Measurements from ENCODE around the gene OR6S1. TPM values are rescaled to one million over a fixed set of nuclear protein-coding genes. Genes with fewer than 3 reads are reported as not detected.
A peak's percentile ranks its signal among the peaks of the same experiment; 100 is the strongest.

The OR6S1 gene
- total and polyA plus RNA-seq, 4 donors = not detected

DNA sequence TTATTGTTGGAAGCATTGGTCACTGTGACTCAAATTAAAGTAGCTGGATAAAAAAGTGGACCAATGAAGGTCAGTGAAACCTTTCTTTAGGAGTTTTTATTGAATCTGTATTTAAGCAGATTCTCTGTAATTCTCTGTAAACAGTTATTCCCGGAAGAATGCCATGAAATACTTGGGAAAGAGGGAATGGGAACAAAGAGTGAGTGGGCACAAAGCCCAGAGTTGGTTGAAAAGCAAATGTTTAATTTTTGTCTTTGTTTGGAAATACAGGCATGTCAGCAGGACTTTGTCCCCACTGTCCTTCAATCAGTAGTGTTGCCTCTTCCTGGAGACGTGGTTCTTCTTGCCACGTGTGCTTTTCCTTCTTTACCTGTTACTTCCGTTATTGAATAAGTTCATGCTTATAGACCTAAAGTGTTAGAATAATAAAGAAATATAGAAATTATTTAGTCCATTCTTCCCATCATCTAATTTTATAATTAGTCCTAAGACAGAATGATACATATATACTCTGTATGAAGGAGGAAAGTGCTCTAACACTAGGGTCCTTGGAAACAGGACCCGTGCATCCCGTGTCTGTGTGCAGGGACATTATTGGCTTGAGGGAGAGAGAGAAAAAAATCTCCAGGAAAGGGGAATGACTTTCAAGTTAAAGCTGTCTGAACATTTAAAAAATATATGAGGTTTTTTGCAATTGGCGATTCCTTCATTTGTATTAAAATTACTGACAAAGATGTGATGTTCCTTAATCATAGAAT lies 45.1 kb upstream of the OR6S1 start:
- DNase-seq (ENCODE audit: low spot score) = no peak
- 29% methylated on average over 7 of the region's 7 CpGs for WGBS
- no peaks in the 10 kb centered on the region for H3K9me3 ChIP-seq (ENCODE audit: control insufficient read depth in 4 of 4, low read length in 3 of 4)
- H3K4me1 ChIP-seq (ENCODE audit: control insufficient read depth in 4 of 4, insufficient read depth in 4 of 4, low read length in 3 of 4) = peaks cover 0 to 44% (median 30%) of the 10 kb centered on the region in 4 donors
- peak overlapping the region in 1 of 2 donors; percentile 85 for H3K9ac ChIP-seq (ENCODE audit: low read depth in 1 of 2, low read length in 2 of 2)
- TF ChIP-seq HNF4A (conservative IDR thresholded peaks at IDR 0.05) (peak; percentile 92 to 95), REST (IDR thresholded peaks at IDR 0.05) (peak; percentile 85), HNF4G (IDR thresholded peaks at IDR 0.05) (peak; percentile 84), RXRA (IDR thresholded peaks at IDR 0.05) (peak; percentile 67 to 89), FOXA2 (IDR thresholded peaks at IDR 0.05) (peak; percentile 66), SP1 (IDR thresholded peaks at IDR 0.05) (peak; percentile 92), RAD21 (IDR thresholded peaks at IDR 0.05) (no peak), GABPA (IDR thresholded peaks at IDR 0.05 in 1 of 2, conservative IDR thresholded peaks at IDR 0.05 in 1 of 2) (peak in 1 of 2 donors; percentile 39), JUND (IDR thresholded peaks at IDR 0.05) (peak; percentile 19 to 59), TAF1 (conservative IDR thresholded peaks at IDR 0.05) (peak; percentile 38), FOXA1 (IDR thresholded peaks at IDR 0.05) (no peak), NR2F2 (IDR thresholded peaks at IDR 0.05) (no peak), EGR1 (IDR thresholded peaks at IDR 0.05; ENCODE audit: low read depth in 2 of 2) (peak in 1 of 2 donors; percentile 56), YY1 (IDR thresholded peaks at IDR 0.05) (peak; percentile 45)
- TF ChIP-seq, protein P1, sequence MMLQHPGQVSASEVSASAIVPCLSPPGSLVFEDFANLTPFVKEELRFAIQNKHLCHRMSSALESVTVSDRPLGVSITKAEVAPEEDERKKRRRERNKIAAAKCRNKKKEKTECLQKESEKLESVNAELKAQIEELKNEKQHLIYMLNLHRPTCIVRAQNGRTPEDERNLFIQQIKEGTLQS (IDR thresholded peaks at IDR 0.05) = peak; percentile 58
- TF ChIP-seq, protein P2, sequence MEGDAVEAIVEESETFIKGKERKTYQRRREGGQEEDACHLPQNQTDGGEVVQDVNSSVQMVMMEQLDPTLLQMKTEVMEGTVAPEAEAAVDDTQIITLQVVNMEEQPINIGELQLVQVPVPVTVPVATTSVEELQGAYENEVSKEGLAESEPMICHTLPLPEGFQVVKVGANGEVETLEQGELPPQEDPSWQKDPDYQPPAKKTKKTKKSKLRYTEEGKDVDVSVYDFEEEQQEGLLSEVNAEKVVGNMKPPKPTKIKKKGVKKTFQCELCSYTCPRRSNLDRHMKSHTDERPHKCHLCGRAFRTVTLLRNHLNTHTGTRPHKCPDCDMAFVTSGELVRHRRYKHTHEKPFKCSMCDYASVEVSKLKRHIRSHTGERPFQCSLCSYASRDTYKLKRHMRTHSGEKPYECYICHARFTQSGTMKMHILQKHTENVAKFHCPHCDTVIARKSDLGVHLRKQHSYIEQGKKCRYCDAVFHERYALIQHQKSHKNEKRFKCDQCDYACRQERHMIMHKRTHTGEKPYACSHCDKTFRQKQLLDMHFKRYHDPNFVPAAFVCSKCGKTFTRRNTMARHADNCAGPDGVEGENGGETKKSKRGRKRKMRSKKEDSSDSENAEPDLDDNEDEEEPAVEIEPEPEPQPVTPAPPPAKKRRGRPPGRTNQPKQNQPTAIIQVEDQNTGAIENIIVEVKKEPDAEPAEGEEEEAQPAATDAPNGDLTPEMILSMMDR (IDR thresholded peaks at IDR 0.05; ENCODE audit: low read depth, low read length, missing input control) = no peak
- TF ChIP-seq, protein P3, sequence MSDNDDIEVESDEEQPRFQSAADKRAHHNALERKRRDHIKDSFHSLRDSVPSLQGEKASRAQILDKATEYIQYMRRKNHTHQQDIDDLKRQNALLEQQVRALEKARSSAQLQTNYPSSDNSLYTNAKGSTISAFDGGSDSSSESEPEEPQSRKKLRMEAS (IDR thresholded peaks at IDR 0.05) = peak; percentile 96
- TF ChIP-seq, protein P4, sequence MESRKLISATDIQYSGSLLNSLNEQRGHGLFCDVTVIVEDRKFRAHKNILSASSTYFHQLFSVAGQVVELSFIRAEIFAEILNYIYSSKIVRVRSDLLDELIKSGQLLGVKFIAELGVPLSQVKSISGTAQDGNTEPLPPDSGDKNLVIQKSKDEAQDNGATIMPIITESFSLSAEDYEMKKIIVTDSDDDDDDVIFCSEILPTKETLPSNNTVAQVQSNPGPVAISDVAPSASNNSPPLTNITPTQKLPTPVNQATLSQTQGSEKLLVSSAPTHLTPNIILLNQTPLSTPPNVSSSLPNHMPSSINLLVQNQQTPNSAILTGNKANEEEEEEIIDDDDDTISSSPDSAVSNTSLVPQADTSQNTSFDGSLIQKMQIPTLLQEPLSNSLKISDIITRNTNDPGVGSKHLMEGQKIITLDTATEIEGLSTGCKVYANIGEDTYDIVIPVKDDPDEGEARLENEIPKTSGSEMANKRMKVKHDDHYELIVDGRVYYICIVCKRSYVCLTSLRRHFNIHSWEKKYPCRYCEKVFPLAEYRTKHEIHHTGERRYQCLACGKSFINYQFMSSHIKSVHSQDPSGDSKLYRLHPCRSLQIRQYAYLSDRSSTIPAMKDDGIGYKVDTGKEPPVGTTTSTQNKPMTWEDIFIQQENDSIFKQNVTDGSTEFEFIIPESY (IDR thresholded peaks at IDR 0.05) = peak; percentile 54
- H3K36me3 ChIP-seq (ENCODE audit: control insufficient read depth in 4 of 4, insufficient read depth in 3 of 4, low read depth in 1 of 4, low read length in 3 of 4) = no peaks in the 10 kb centered on the region
- H3K4me3 ChIP-seq (ENCODE audit: low read depth in 1 of 3, low read length in 3 of 3) = peak overlapping the region; percentile 51 to 97 (median 71)
- H3K27me3 ChIP-seq (ENCODE audit: control insufficient read depth in 4 of 4, insufficient read depth in 4 of 4, low read length in 3 of 4) = no peaks in the 10 kb centered on the region
- H3K27ac ChIP-seq (ENCODE audit: low read depth in 1 of 2, low read length in 2 of 2) = peak overlapping the region; percentile 95 to 97
